Hepatocyte (in vitro differentiated cells): ENCODE measurements around the gene ATP5IF1.

Experiments
- CTCF ChIP-seq: fragments of 200-600 bp; sonication (generic); IDR thresholded peaks from 2 replicates; pipeline ENCODE4 v1.5.1; 2016; ENCODE audit warnings: antibody characterized with exemption, mild to moderate bottlenecking; ENCODE audit not compliant: poor library complexity
- EZH2 ChIP-seq: fragments of 200-600 bp; sonication (generic); IDR thresholded peaks from 2 replicates; pipeline ENCODE4 v1.6.1; 2016; ENCODE audit warnings: antibody characterized with exemption, mild to moderate bottlenecking, borderline replicate concordance
- EZH2phosphoT487 ChIP-seq: fragments of 200-600 bp; sonication (generic); IDR thresholded peaks from one replicate; pipeline ENCODE4 v1.6.1; 2018; ENCODE audit warnings: antibody characterized with exemption, mild to moderate bottlenecking, low read depth, moderate library complexity; ENCODE audit not compliant: unreplicated experiment, severe bottlenecking

DNA sequence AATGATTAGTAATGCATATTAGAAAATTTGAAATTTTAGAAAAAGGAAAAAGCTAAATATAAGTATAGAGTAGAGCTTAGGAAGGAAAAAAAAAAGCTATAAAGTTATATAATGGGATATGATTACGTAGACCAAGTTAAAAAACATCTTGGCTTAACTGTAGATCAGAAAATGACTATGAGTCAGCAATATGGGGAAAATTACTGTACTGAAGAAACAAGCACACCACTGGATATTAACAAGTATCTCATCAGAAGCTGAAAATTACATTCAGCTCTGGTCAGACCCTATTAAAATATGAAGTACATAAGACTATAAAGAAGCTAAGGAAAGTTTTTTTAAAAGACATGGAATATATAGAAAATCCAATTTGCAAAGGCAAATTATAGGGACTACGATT is 22.6 kb upstream of the ATP5IF1 start:
- TF ChIP-seq CTCF, result no peak
- TF ChIP-seq EZH2, result no peak
- TF ChIP-seq EZH2phosphoT487, result no peak
